Lower lobe of right lung (tissue), 2 donors: ENCODE results near the gene SASH1. TPM values are rescaled to one million over a fixed set of nuclear protein-coding genes. Genes with fewer than 3 reads are reported as not detected.
"Not testable (repeated sequence)": the region's sequence is repeated elsewhere in the genome, so short reads cannot be mapped to it uniquely, and the experiment has no call there.

Source experiments
- ATAC-seq, 2 donors: fragments of 200-7000 bp; cut with Tn5 transposase; one replicate each; pipeline ENCODE4 v1.9.1; 2020 to 2022; ENCODE audit warnings: mild to moderate bottlenecking in 2 of 2, moderate library complexity in 2 of 2
- DNase-seq: peaks from one replicate; pipeline ENCODE4 v3.0.0-alpha.2; 2020
- H3K27ac ChIP-seq: fragments of 200-600 bp; one replicate; pipeline ENCODE4 v1.8.0; 2022
- H3K27me3 ChIP-seq: fragments of 200-600 bp; one replicate; pipeline ENCODE4 v1.8.0; 2022; ENCODE audit warnings: low read depth
- H3K36me3 ChIP-seq: fragments of 200-600 bp; one replicate; pipeline ENCODE4 v1.8.0; 2022; ENCODE audit warnings: mild to moderate bottlenecking
- H3K4me1 ChIP-seq: fragments of 200-600 bp; one replicate; pipeline ENCODE4 v1.8.0; 2022
- H3K4me3 ChIP-seq: fragments of 200-600 bp; one replicate; pipeline ENCODE4 v1.8.0; 2022; ENCODE audit warnings: mild to moderate bottlenecking
- H3K9me3 ChIP-seq: fragments of 200-600 bp; one replicate; pipeline ENCODE4 v1.8.0; 2022
- intact Hi-C: fragments of 100-400 bp; cut with DNase I; formaldehyde crosslinking; loops from one replicate; pipeline ENCODE4 v1.11.0; 2022
- total RNA-seq: library from RNA; stranded (reverse); fragmentation: NEBNext Ultra II Directional; extraction: Animal tissue kit (Norgen Biotek cat#: 25700); gene quantifications from one replicate; pipeline ENCODE4 v1.2.1, GENCODE V29; 2021
- TF ChIP-seq, protein P1 (sequence below): fragments of 200-600 bp; IDR thresholded peaks from one replicate; pipeline ENCODE4 v1.8.0; 2022; ENCODE audit warnings: antibody characterized with exemption, mild to moderate bottlenecking
- donor health status: DM: no; HTN: yes; CAD: no; lungs with severe emphysema.

Gene SASH1
- total RNA-seq, 1 donor from 2014 or later = 103 TPM

GRCh38 chr6:148379966-148380713, 37.5 kb downstream of the SASH1 start:
- ATAC-seq (no peak), DNase-seq (no peak)
- H3K4me1 ChIP-seq = peaks cover 53% of the 10 kb centered on the region
- TF ChIP-seq, protein P1, sequence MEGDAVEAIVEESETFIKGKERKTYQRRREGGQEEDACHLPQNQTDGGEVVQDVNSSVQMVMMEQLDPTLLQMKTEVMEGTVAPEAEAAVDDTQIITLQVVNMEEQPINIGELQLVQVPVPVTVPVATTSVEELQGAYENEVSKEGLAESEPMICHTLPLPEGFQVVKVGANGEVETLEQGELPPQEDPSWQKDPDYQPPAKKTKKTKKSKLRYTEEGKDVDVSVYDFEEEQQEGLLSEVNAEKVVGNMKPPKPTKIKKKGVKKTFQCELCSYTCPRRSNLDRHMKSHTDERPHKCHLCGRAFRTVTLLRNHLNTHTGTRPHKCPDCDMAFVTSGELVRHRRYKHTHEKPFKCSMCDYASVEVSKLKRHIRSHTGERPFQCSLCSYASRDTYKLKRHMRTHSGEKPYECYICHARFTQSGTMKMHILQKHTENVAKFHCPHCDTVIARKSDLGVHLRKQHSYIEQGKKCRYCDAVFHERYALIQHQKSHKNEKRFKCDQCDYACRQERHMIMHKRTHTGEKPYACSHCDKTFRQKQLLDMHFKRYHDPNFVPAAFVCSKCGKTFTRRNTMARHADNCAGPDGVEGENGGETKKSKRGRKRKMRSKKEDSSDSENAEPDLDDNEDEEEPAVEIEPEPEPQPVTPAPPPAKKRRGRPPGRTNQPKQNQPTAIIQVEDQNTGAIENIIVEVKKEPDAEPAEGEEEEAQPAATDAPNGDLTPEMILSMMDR = no peak
- intact Hi-C loops = no loop called here
- no peak overlapping the region for H3K27ac ChIP-seq
- H3K4me3 ChIP-seq = no peak overlapping the region
- no peaks in the 10 kb centered on the region for H3K27me3 ChIP-seq
- no peaks in the 10 kb centered on the region for H3K36me3 ChIP-seq
- H3K9me3 ChIP-seq = no peaks in the 10 kb centered on the region

- intact Hi-C loops, ATAC-seq, H3K36me3 ChIP-seq, H3K27ac ChIP-seq, H3K4me3 ChIP-seq, H3K9me3 ChIP-seq, DNase-seq, H3K27me3 ChIP-seq: not testable (repeated sequence)
- peaks cover 72% of the 10 kb centered on the region for H3K4me1 ChIP-seq
These were observed 39.4 kb downstream of the SASH1 start for GRCh38 chr6:148382051-148382450.

DNA sequence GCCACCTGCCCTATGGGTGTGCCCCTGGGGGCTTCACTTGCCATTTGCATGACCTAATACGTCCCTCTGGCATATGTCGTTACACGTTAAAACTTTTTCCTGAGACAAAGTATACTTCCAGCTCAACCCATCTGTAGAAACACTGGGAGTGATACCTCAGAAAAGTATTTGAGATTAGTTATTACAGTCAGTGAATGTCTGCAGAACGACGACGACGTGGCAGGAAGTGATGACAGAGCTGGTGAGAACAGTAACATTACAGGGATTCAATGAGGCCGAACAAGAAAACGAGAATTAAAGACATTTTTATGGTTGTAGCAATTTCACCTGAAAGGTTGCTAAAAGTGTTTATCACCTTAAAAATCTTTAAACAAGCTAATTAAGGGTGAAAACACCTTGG, 40.2 kb downstream of the SASH1 start:
- peaks cover 67% of the 10 kb centered on the region for H3K4me1 ChIP-seq
- DNase-seq (no peak), ATAC-seq (no peak)
- TF ChIP-seq, protein P1 = no peak
- H3K4me3 ChIP-seq = no peak overlapping the region
- no peak overlapping the region for H3K27ac ChIP-seq
- no peaks in the 10 kb centered on the region for H3K36me3 ChIP-seq
- no peaks in the 10 kb centered on the region for H3K9me3 ChIP-seq
- intact Hi-C loops = no loop called here
- no peaks in the 10 kb centered on the region for H3K27me3 ChIP-seq

- TF ChIP-seq, protein P1 = no peak
- H3K9me3 ChIP-seq = no peaks in the 10 kb centered on the region
- no peaks in the 10 kb centered on the region for H3K36me3 ChIP-seq
- H3K4me3 ChIP-seq = no peak overlapping the region
- H3K27me3 ChIP-seq = no peaks in the 10 kb centered on the region
- H3K4me1 ChIP-seq = peaks cover 75% of the 10 kb centered on the region
- DNase-seq = no peak
- intact Hi-C loops = no loop called here
- no peak overlapping the region for H3K27ac ChIP-seq
- ATAC-seq = no peak
These were observed 41.2 kb downstream of the SASH1 start for GRCh38 chr6:148383658-148384368.

GRCh38 chr6:148385379-148385778, 42.7 kb downstream of the SASH1 start:
- TF ChIP-seq, protein P1 = no peak
- H3K4me1 ChIP-seq = peaks cover 79% of the 10 kb centered on the region
- intact Hi-C loops = no loop called here
- no peaks in the 10 kb centered on the region for H3K9me3 ChIP-seq
- H3K27me3 ChIP-seq = no peaks in the 10 kb centered on the region
- DNase-seq (no peak), ATAC-seq (no peak)
- no peak overlapping the region for H3K4me3 ChIP-seq
- peaks cover 4% of the 10 kb centered on the region for H3K36me3 ChIP-seq
- H3K27ac ChIP-seq = no peak overlapping the region

- intact Hi-C loops = no loop called here
- Histone ChIP-seq H3K27ac (peak overlapping the region; percentile 28), H3K4me1 (peaks cover 62% of the 10 kb centered on the region), H3K27me3 (no peaks in the 10 kb centered on the region), H3K9me3 (no peaks in the 10 kb centered on the region), H3K4me3 (no peak overlapping the region), H3K36me3 (peaks cover 13% of the 10 kb centered on the region)
- DNase-seq = no peak
- peak; percentile 13 to 48 for ATAC-seq
- TF ChIP-seq, protein P1 = no peak
These were observed 45.9 kb downstream of the SASH1 start for GRCh38 chr6:148388521-148388920.
